Transverse colon (tissue), 4 donors: Measurements from ENCODE around the gene PTPRR. TPM values are rescaled to one million over a fixed set of nuclear protein-coding genes. Genes with fewer than 3 reads are reported as not detected.

Experiments used
- DNase-seq: peaks from one replicate; pipeline ENCODE4 v3.0.0-alpha.2; 2019
- H3K27ac ChIP-seq, 4 donors: fragments of 200-600 bp; sonication (generic); 2 replicates each; pipeline ENCODE4 v1.5.1; 2016 to 2018; ENCODE audit warnings: inconsistent platforms in 4 of 4
- H3K27me3 ChIP-seq: fragments of 200-600 bp; sonication (generic); 2 replicates; pipeline ENCODE4 v1.5.1; 2017; ENCODE audit warnings: inconsistent platforms
- H3K36me3 ChIP-seq, 4 donors: fragments of 200-600 bp; sonication (generic); 2 replicates each; pipeline ENCODE4 v1.5.1; 2017 to 2019; ENCODE audit warnings: inconsistent platforms in 4 of 4
- H3K4me1 ChIP-seq, 4 donors: fragments of 200-600 bp; sonication (generic); 2 replicates each; pipeline ENCODE4 v1.5.1; 2017 to 2020; ENCODE audit warnings: inconsistent platforms in 4 of 4
- H3K4me3 ChIP-seq, 4 donors: fragments of 200-600 bp; sonication (generic); 1 replicate in 1 of 4; 2 replicates in 3 of 4; pipeline versions ENCODE4 v1.5.1 to v1.6.1; 2017 to 2019; ENCODE audit warnings: inconsistent platforms in 4 of 4
- H3K9me3 ChIP-seq, 2 donors: fragments of 200-600 bp; sonication (generic); 2 replicates each; pipeline ENCODE4 v1.5.1; 2017 to 2019; ENCODE audit warnings: inconsistent platforms in 2 of 2
- EP300 ChIP-seq: sonication (generic); formaldehyde crosslinking; IDR thresholded peaks from one replicate; pipeline ENCODE4 v1.6.1; 2017; ENCODE audit warnings: antibody characterized with exemption, low read depth
- POLR2A ChIP-seq: fragments of 450-650 bp; IDR thresholded peaks from one replicate; pipeline ENCODE4 v1.6.1; 2016; ENCODE audit warnings: antibody characterized with exemption, mild to moderate bottlenecking, moderate library complexity
- POLR2AphosphoS5 ChIP-seq, 3 donors: sonication (generic); formaldehyde crosslinking; IDR thresholded peaks; one replicate each; pipeline ENCODE4 v1.6.1; 2016; ENCODE audit warnings: antibody characterized with exemption in 3 of 3
- WGBS, 2 donors: methylation state at CpG; one replicate each; pipeline ENCODE4 v1.1.5; 2018; ENCODE audit warnings: low coverage in 1 of 2; 5-methylcytosine and 5-hydroxymethylcytosine counted together
- in situ Hi-C, 4 donors: fragments of 200-750 bp; cut with MboI; loops; one replicate each; pipeline versions ENCODE4 v1.15.0 to v1.15.1; 2017; ENCODE audit warnings: low sequenced_read_pairs in 3 of 4, low pct_ligation_motif_present in 1 of 4, low pct_unique_long_range_greater_than_20kb in 1 of 4
- intact Hi-C: fragments of 100-400 bp; cut with DNase I; formaldehyde crosslinking; loops from one replicate; pipeline ENCODE4 v1.15.1; 2023; ENCODE audit warnings: low total_unique reads
- total RNA-seq, 4 donors: library from RNA; depleted of rRNA; stranded (reverse); fragments of >200 nt; gene quantifications; one replicate each; pipeline ENCODE4 v1.1.0, GENCODE V29; 2016
- TF ChIP-seq, protein P1 (sequence below), 5 experiments: fragments of 200-600 bp in 3 of 5; fragments of 450-650 bp in 2 of 5; sonication (generic) in 3 of 5; IDR thresholded peaks; 1 replicate in 2 of 5; 2 replicates in 3 of 5; pipeline ENCODE4 v1.5.1; 2016 to 2017; ENCODE audit warnings: antibody characterized with exemption in 5 of 5, inconsistent platforms in 3 of 5, mild to moderate bottlenecking in 2 of 5, moderate library complexity in 1 of 5

The PTPRR gene
- total RNA-seq, 4 donors from 2014 or later = 13.2 to 50.9 (median 31.4) TPM; not detected in 1

DNA sequence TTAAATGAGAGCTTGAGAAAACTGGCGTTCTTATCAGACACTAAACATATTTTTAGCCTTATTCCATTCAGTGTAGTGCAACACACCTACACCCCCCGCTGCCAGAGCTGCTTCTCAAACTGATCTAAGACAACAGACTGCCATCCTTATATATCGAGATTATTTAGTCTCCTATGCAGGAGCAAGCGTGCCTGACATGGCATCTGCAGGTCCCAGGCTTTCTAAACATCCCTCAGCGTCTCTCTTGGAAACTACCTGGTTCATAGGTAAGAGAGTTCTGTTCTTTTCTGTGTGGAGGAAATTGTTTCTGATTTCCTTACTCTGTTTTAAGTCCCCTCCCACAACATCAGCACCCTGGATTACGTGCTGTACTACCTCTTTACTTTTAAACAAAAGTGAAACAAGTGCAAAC, 166.2 kb downstream of the PTPRR start:
- in situ Hi-C loops = no loop called here
- no peak overlapping the region for H3K27ac ChIP-seq
- intact Hi-C loops = no loop called here
- peak overlapping the region in 2 of 4 donors; percentile 15 to 31 for H3K4me3 ChIP-seq
- peak; percentile 10 for DNase-seq
- H3K36me3 ChIP-seq = no peaks in the 10 kb centered on the region
- TF ChIP-seq EP300 (no peak), POLR2AphosphoS5 (IDR thresholded peaks at IDR 0.05) (peak in 1 of 3 donors; percentile 47), POLR2A (peak; percentile 19)
- peaks cover 0 to 23% (median 6%) of the 10 kb centered on the region in 4 donors for H3K4me1 ChIP-seq
- 42 to 59% methylated on average over 4 to 6 of the region's 6 CpGs for WGBS, 2 donors
- H3K9me3 ChIP-seq = no peaks in the 10 kb centered on the region
- no peaks in the 10 kb centered on the region for H3K27me3 ChIP-seq

DNA sequence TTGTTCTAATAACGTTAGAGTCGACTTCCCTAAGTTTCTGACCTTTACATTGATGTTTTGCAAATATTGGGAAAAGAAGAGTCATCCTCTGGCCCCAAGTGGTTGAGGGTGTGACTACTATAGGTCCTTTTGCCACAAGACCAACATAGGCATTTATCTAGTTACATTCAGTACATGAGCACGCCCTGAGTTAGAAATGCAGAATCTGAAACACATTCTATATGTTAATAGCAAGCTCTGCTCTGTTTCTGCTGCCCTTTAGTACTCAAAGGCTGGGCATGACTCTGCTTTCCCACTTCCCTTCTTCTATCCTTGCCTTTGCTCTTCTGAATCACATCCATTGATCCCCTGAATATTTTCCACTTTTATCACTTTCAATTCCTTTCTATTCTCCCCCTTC, 168.2 kb downstream of the PTPRR start:
- DNase-seq = no peak

DNA sequence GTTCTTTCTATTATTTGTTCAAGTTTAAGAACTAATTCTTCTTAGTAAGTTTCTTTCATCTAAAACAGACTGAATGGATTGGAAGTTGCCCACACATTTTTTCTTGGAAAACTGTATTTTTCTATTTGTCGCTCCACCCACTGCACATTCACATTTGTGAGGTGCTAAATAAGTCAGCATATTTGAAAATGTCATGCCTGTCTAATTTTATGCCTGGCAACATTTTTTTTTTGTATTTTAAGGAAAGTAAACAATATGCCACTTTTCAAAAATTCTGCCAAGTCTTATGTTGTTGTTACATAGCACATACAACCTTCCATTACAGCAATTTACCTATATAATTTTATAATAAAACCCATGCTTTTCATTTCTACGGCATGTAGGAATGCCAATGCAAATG, 170.6 kb downstream of the PTPRR start:
- in situ Hi-C loops (loop anchor here in 3 of 4 donors (25.0 kb wide), 2 partner anchors 262 to 863 kb away; no protein-coding TSS in a partner anchor), intact Hi-C loops (no loop called here)
- H3K4me3 ChIP-seq = no peak overlapping the region
- H3K36me3 ChIP-seq = no peaks in the 10 kb centered on the region
- H3K27ac ChIP-seq = no peak overlapping the region
- WGBS, 2 donors = 86 to 90% methylated on average over 2 of the region's 2 CpGs
- TF ChIP-seq POLR2AphosphoS5 (IDR thresholded peaks at IDR 0.05) (no peak), POLR2A (no peak)
- TF ChIP-seq, protein P1, sequence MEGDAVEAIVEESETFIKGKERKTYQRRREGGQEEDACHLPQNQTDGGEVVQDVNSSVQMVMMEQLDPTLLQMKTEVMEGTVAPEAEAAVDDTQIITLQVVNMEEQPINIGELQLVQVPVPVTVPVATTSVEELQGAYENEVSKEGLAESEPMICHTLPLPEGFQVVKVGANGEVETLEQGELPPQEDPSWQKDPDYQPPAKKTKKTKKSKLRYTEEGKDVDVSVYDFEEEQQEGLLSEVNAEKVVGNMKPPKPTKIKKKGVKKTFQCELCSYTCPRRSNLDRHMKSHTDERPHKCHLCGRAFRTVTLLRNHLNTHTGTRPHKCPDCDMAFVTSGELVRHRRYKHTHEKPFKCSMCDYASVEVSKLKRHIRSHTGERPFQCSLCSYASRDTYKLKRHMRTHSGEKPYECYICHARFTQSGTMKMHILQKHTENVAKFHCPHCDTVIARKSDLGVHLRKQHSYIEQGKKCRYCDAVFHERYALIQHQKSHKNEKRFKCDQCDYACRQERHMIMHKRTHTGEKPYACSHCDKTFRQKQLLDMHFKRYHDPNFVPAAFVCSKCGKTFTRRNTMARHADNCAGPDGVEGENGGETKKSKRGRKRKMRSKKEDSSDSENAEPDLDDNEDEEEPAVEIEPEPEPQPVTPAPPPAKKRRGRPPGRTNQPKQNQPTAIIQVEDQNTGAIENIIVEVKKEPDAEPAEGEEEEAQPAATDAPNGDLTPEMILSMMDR (IDR thresholded peaks at IDR 0.05) = no peak
- no peaks in the 10 kb centered on the region for H3K9me3 ChIP-seq
- H3K4me1 ChIP-seq = no peaks in the 10 kb centered on the region
- DNase-seq = no peak
- H3K27me3 ChIP-seq = no peaks in the 10 kb centered on the region

More for the DNA sequence above, 168.2 kb downstream of the PTPRR start:
- Histone ChIP-seq H3K4me3 (peak overlapping the region in 1 of 4 donors; percentile 31), H3K9me3 (no peaks in the 10 kb centered on the region), H3K4me1 (peaks cover 0 to 16% (median 4%) of the 10 kb centered on the region in 4 donors), H3K27ac (no peak overlapping the region), H3K36me3 (no peaks in the 10 kb centered on the region), H3K27me3 (no peaks in the 10 kb centered on the region)
- in situ Hi-C loops (no loop called here), intact Hi-C loops (no loop called here)
- 67 to 93% methylated on average over 2 to 3 of the region's 3 CpGs for WGBS, 2 donors
- TF ChIP-seq POLR2A = no peak
- no peak for TF ChIP-seq POLR2AphosphoS5 (IDR thresholded peaks at IDR 0.05)
- no peak for TF ChIP-seq EP300
- TF ChIP-seq, protein P1 (IDR thresholded peaks at IDR 0.05) = no peak

DNA sequence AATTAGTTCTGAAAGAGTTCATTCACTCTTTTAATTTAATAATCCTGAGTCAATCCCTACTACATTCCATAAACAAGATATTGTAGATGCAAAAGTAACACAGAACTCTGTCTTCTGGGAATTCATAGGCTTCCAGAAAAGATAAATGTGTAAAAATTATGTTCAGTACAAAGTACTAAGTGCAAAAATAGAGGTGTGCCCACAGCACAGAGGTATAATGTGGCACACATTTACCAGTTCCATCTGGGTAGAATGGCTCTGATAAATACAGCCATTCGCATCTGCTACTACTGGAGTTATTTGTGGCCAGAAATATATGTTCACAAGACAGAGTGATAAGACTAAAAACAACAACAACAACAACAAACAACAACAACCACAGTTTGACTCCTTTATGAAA, 171.7 kb downstream of the PTPRR start:
- Histone ChIP-seq H3K9me3 (no peaks in the 10 kb centered on the region), H3K4me1 (no peaks in the 10 kb centered on the region), H3K27ac (no peak overlapping the region), H3K36me3 (no peaks in the 10 kb centered on the region), H3K4me3 (no peak overlapping the region), H3K27me3 (no peaks in the 10 kb centered on the region)
- WGBS, 2 donors = 50 to 85% methylated on average over 1 of the region's 1 CpG
- in situ Hi-C loops = loop anchor here in 3 of 4 donors (25.0 kb wide), 2 partner anchors 263 to 862 kb away; no protein-coding TSS in a partner anchor
- intact Hi-C loops = no loop called here
- no peak for TF ChIP-seq POLR2AphosphoS5 (IDR thresholded peaks at IDR 0.05)
- no peak for TF ChIP-seq POLR2A
- TF ChIP-seq, protein P1 (IDR thresholded peaks at IDR 0.05) = no peak
- TF ChIP-seq EP300 = no peak
- no peak for DNase-seq
